H9 (cell line): ENCODE results near the gene HNRNPA3. TPM values are rescaled to one million over a fixed set of nuclear protein-coding genes. Genes with fewer than 3 reads are reported as not detected.

Experiments
- DNase-seq: peaks from one replicate; pipeline ENCODE4 v3.0.0-alpha.2; 2017
- H2AFZ ChIP-seq: one replicate; pipeline ENCODE4 v1.6.1; 2013; ENCODE audit warnings: mild to moderate bottlenecking, low read length, control low read depth, moderate library complexity
- H2AK5ac ChIP-seq: 2 replicates; pipeline ENCODE4 v1.6.1; 2013; ENCODE audit warnings: low read length, control low read depth, mixed read lengths; ENCODE audit not compliant: insufficient read length
- H2BK120ac ChIP-seq: one replicate; pipeline ENCODE4 v1.6.1; 2013; ENCODE audit warnings: low read depth, mild to moderate bottlenecking, low read length, control low read depth, inconsistent platforms; ENCODE audit not compliant: poor library complexity, severe bottlenecking
- H2BK12ac ChIP-seq: 2 replicates; pipeline ENCODE4 v1.6.1; 2013; ENCODE audit warnings: low read length, control low read depth, mixed read lengths, low read depth; ENCODE audit not compliant: insufficient read length
- H2BK15ac ChIP-seq: 2 replicates; pipeline ENCODE4 v1.6.1; 2013; ENCODE audit warnings: low read depth, low read length, control low read depth
- H2BK20ac ChIP-seq: one replicate; pipeline ENCODE4 v1.6.1; 2013; ENCODE audit warnings: low read depth, mild to moderate bottlenecking, low read length, control low read depth, inconsistent platforms; ENCODE audit not compliant: poor library complexity, severe bottlenecking
- H2BK5ac ChIP-seq: 2 replicates; pipeline ENCODE4 v1.6.1; 2013; ENCODE audit warnings: low read length, control low read depth, mixed read lengths; ENCODE audit not compliant: insufficient read length
- H3K14ac ChIP-seq: 2 replicates; pipeline ENCODE4 v1.6.1; 2013; ENCODE audit warnings: low read length, control low read depth; ENCODE audit not compliant: insufficient read depth
- H3K18ac ChIP-seq: 2 replicates; pipeline ENCODE4 v1.6.1; 2013; ENCODE audit warnings: low read depth, mild to moderate bottlenecking, mixed read lengths, low read length, control low read depth; ENCODE audit not compliant: insufficient read length
- H3K23ac ChIP-seq: 2 replicates; pipeline ENCODE4 v1.6.1; 2013; ENCODE audit warnings: low read length, control low read depth, mixed read lengths, low read depth; ENCODE audit not compliant: insufficient read length
- H3K23me2 ChIP-seq: 2 replicates; pipeline ENCODE4 v1.6.1; 2013; ENCODE audit warnings: low read depth, mild to moderate bottlenecking, mixed read lengths, low read length, control low read depth; ENCODE audit not compliant: insufficient read length, poor library complexity, severe bottlenecking
- H3K27ac ChIP-seq: 2 replicates; pipeline ENCODE4 v1.5.1; 2013; ENCODE audit warnings: low read length, control low read depth, mixed read lengths, low read depth; ENCODE audit not compliant: insufficient read length
- H3K27me3 ChIP-seq: 2 replicates; pipeline ENCODE4 v1.6.1; 2013; ENCODE audit warnings: low read length, control low read depth, inconsistent platforms; ENCODE audit not compliant: insufficient read depth
- H3K4ac ChIP-seq: 2 replicates; pipeline ENCODE4 v1.6.1; 2013; ENCODE audit warnings: low read depth, mild to moderate bottlenecking, control low read depth, inconsistent platforms, low read length, moderate library complexity
- H3K4me1 ChIP-seq: 2 replicates; pipeline ENCODE4 v1.6.1; 2013; ENCODE audit warnings: low read length, control low read depth, inconsistent platforms; ENCODE audit not compliant: insufficient read depth
- H3K4me2 ChIP-seq: 2 replicates; pipeline ENCODE4 v1.6.1; 2013; ENCODE audit warnings: low read length, control low read depth, mixed read lengths; ENCODE audit not compliant: insufficient read length, insufficient read depth
- H3K56ac ChIP-seq: 2 replicates; pipeline ENCODE4 v1.6.1; 2013; ENCODE audit warnings: low read depth, mild to moderate bottlenecking, mixed read lengths, low read length, control low read depth; ENCODE audit not compliant: insufficient read length
- H3K79me1 ChIP-seq: 2 replicates; pipeline ENCODE4 v1.6.1; 2013; ENCODE audit warnings: low read depth, mild to moderate bottlenecking, moderate library complexity, low read length, control low read depth, inconsistent platforms; ENCODE audit not compliant: insufficient read depth, poor library complexity, severe bottlenecking
- H3K79me2 ChIP-seq: 2 replicates; pipeline ENCODE4 v1.6.1; 2013; ENCODE audit warnings: low read length, control low read depth, inconsistent platforms; ENCODE audit not compliant: insufficient read depth
- H3K9ac ChIP-seq: 2 replicates; pipeline ENCODE4 v1.6.1; 2013; ENCODE audit warnings: low read length, control low read depth, mixed read lengths; ENCODE audit not compliant: insufficient read length; ENCODE audit errors: extremely low read depth
- H3K9me3 ChIP-seq: one replicate; pipeline ENCODE4 v1.6.1; 2013; ENCODE audit warnings: low read depth, low read length, inconsistent platforms; ENCODE audit not compliant: control insufficient read depth
- H3T11ph ChIP-seq: one replicate; pipeline ENCODE4 v1.6.1; 2013; ENCODE audit warnings: mild to moderate bottlenecking, low read length, control low read depth, inconsistent platforms
- H4K20me1 ChIP-seq: one replicate; pipeline ENCODE4 v1.6.1; 2013; ENCODE audit not compliant: control insufficient read depth, insufficient read length, insufficient read depth
- H4K5ac ChIP-seq: 2 replicates; pipeline ENCODE4 v1.6.1; 2013; ENCODE audit warnings: low read depth, mild to moderate bottlenecking, mixed read lengths, low read length, control low read depth; ENCODE audit not compliant: insufficient read length
- H4K8ac ChIP-seq: replicated peaks from 2 replicates; pipeline ENCODE4 v1.6.1; 2013; ENCODE audit warnings: low read length, control low read depth, mixed read lengths, low read depth; ENCODE audit not compliant: insufficient read length
- H4K91ac ChIP-seq: 2 replicates; pipeline ENCODE4 v1.6.1; 2013; ENCODE audit warnings: low read depth, mild to moderate bottlenecking, moderate library complexity, mixed read lengths, low read length, control low read depth; ENCODE audit not compliant: insufficient read length
- H3K27ac Mint-ChIP-seq, 3 experiments: 2 replicates in 2 of 3; 3 replicates in 1 of 3; pipeline ENCODE4 v1.8.0; 2020 to 2021; ENCODE audit warnings: mixed read lengths in 3 of 3, mild to moderate bottlenecking in 1 of 3, moderate library complexity in 1 of 3
- H3K27me3 Mint-ChIP-seq: 2 replicates; pipeline ENCODE4 v1.8.0; 2021; ENCODE audit warnings: low read depth, mild to moderate bottlenecking, moderate library complexity, mixed read lengths
- H3K36me3 Mint-ChIP-seq, 3 experiments: 2 replicates in 2 of 3; 3 replicates in 1 of 3; pipeline ENCODE4 v1.8.0; 2020 to 2021; ENCODE audit warnings: low read depth in 3 of 3, mixed read lengths in 3 of 3; ENCODE audit not compliant: insufficient read depth in 1 of 3
- H3K4me1 Mint-ChIP-seq, 2 experiments: 2 replicates each; pipeline ENCODE4 v1.8.0; 2020; ENCODE audit warnings: mixed read lengths in 2 of 2
- H3K4me3 Mint-ChIP-seq, 2 experiments: 2 replicates in 1 of 2; 3 replicates in 1 of 2; pipeline ENCODE4 v1.8.0; 2020 to 2021; ENCODE audit warnings: mild to moderate bottlenecking in 2 of 2, mixed read lengths in 2 of 2, moderate library complexity in 1 of 2
- H3K9me3 Mint-ChIP-seq, 2 experiments: 2 replicates in 1 of 2; 3 replicates in 1 of 2; pipeline ENCODE4 v1.8.0; 2020; ENCODE audit warnings: mild to moderate bottlenecking in 2 of 2, mixed read lengths in 2 of 2, moderate library complexity in 1 of 2
- CTCF ChIP-seq: fragments of 200-600 bp; sonication (generic); conservative IDR thresholded peaks from 3 replicates; pipeline ENCODE4 v1.8.0; 2021; ENCODE audit warnings: antibody characterized with exemption, mild to moderate bottlenecking
- WGBS: extraction: QIAGEN DNeasy Blood & Tissue Kit; methylation state at CpG from one replicate; pipeline ENCODE4 v1.1.7; 2013; ENCODE audit warnings: missing lambda C conversion rate, low lambda C conversion rate, mixed read lengths; ENCODE audit not compliant: insufficient read length; ENCODE audit errors: extremely low coverage; 5-methylcytosine and 5-hydroxymethylcytosine counted together
- total RNA-seq: library from RNA; stranded (reverse); gene quantifications from 2 replicates; pipeline ENCODE4 v1.2.1, GENCODE V29; 2021

Gene HNRNPA3
- total RNA-seq, 1 experiment from 2014 or later: 405 TPM

GRCh38 chr2:177260379-177260778 lies 47.8 kb downstream of the HNRNPA3 start:
- H4K91ac ChIP-seq: no peak overlapping the region
- H3K4me3 Mint-ChIP-seq: no peak overlapping the region
- no peak for DNase-seq

More at GRCh38 chr2:177260379-177260778, 47.8 kb downstream of the HNRNPA3 start:
- H3K4me2 ChIP-seq: no peak overlapping the region
- WGBS: no CpG with 5 or more reads among the region's 1 CpG
- H2BK20ac ChIP-seq: no peak overlapping the region
- H3K9me3 Mint-ChIP-seq: peaks cover 19 to 22% of the 10 kb centered on the region in 2 experiments
- no peaks in the 10 kb centered on the region for H3K23me2 ChIP-seq
- no peak overlapping the region for H2BK5ac ChIP-seq
- no peak overlapping the region for H2AFZ ChIP-seq
- H3K4me1 ChIP-seq: no peaks in the 10 kb centered on the region
- no peak overlapping the region for H3K14ac ChIP-seq
- H2BK15ac ChIP-seq: no peak overlapping the region
- no peaks in the 10 kb centered on the region for H3K27me3 ChIP-seq
- no peak overlapping the region for H3K56ac ChIP-seq
- no peak overlapping the region for H3K18ac ChIP-seq
- H4K20me1 ChIP-seq: no peaks in the 10 kb centered on the region
- no peak overlapping the region for H3K27ac Mint-ChIP-seq
- H3K23ac ChIP-seq: no peak overlapping the region
- H4K8ac ChIP-seq: no peak overlapping the region
- H3K79me1 ChIP-seq: no peaks in the 10 kb centered on the region
- H3K36me3 Mint-ChIP-seq: peaks cover 16 to 24% (median 21%) of the 10 kb centered on the region in 3 experiments
- no peak overlapping the region for H3T11ph ChIP-seq
- no peak overlapping the region for H2BK120ac ChIP-seq
- H3K9me3 ChIP-seq: peaks cover 5% of the 10 kb centered on the region
- peaks cover 38 to 40% of the 10 kb centered on the region in 2 experiments for H3K4me1 Mint-ChIP-seq
- H3K79me2 ChIP-seq: peaks cover 42% of the 10 kb centered on the region; the same call in 1 of the 2 replicates
- H3K27ac ChIP-seq: no peak overlapping the region
- no peak for TF ChIP-seq CTCF
- H4K5ac ChIP-seq: no peak overlapping the region
- no peak overlapping the region for H2AK5ac ChIP-seq
- no peak overlapping the region for H3K9ac ChIP-seq
- H3K27me3 Mint-ChIP-seq: no peaks in the 10 kb centered on the region
- no peak overlapping the region for H3K4ac ChIP-seq
- no peak overlapping the region for H2BK12ac ChIP-seq
